ENCODE data around the gene MICA.
"Not testable (repeated sequence)": the region's sequence is repeated elsewhere in the genome, so short reads cannot be mapped to it uniquely, and the experiment has no call there.

Gene MICA

DNA sequence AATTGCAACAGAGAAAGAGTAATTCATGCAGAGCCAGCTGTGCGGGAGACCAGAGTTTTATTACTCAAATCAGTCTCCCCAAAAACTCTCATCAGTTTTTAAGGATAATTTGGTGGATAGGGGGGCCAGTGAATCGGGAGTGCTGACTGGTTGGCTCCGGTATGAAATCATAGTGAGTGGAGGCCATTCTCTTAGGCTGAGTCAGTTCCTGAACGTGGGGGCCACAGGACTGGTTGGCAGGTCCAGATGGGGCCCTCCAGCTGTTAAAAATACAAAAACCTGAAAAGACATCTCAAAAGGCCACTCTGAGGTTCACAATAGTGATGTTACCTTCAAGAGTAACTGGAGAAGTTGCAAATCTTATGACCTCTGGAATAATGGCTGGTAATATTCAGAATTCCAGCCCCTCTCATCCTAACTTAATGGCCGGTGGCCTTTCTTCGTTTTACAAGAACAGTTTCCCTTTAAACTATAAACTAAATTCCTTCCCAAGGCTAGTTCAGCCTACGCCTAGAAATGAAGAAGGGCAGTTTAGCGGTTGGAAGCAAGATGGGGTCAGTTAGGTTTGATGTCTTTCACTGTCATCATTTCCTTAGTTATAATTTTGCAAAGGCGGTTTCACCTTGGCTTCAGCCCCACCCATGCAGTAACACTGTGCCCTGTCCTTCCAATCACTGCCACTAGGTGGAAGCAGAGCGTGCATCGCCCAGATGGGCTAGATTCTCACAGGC lies 6.8 kb upstream of the MICA start:
- H3K4me1 ChIP-seq: no peaks in the 10 kb centered on the region
- TF ChIP-seq, protein P1, sequence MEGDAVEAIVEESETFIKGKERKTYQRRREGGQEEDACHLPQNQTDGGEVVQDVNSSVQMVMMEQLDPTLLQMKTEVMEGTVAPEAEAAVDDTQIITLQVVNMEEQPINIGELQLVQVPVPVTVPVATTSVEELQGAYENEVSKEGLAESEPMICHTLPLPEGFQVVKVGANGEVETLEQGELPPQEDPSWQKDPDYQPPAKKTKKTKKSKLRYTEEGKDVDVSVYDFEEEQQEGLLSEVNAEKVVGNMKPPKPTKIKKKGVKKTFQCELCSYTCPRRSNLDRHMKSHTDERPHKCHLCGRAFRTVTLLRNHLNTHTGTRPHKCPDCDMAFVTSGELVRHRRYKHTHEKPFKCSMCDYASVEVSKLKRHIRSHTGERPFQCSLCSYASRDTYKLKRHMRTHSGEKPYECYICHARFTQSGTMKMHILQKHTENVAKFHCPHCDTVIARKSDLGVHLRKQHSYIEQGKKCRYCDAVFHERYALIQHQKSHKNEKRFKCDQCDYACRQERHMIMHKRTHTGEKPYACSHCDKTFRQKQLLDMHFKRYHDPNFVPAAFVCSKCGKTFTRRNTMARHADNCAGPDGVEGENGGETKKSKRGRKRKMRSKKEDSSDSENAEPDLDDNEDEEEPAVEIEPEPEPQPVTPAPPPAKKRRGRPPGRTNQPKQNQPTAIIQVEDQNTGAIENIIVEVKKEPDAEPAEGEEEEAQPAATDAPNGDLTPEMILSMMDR (IDR thresholded peaks at IDR 0.05; ENCODE audit: low read depth, low read length): peak; percentile 88
- no peak overlapping the region for H3K4me3 ChIP-seq (ENCODE audit: low read depth, low read length)
- no peaks in the 10 kb centered on the region for H3K9me3 ChIP-seq
- no peaks in the 10 kb centered on the region for H3K36me3 ChIP-seq
- DNase-seq: peak; percentile 75
- peaks cover 48% of the 10 kb centered on the region for H3K27me3 ChIP-seq

DNA sequence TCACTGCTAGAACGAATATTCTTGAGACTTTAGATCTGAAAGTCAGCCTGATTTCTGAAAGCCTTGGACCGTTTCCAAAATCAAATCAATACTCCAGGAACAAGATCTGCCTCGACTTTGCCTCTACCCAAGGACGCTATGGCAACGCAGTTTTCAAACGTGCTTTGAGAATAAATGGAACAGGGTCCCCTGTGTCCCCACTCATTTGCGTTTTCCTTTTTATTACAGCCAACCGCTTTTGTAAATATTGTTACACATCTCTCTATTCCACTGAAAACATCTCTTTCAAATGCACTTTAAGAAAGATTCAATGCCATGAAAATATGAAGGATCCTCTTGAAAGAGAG lies 6.3 kb upstream of the MICA start:
- not testable (repeated sequence) for H3K4me1 ChIP-seq; H3K9me3 ChIP-seq; H3K36me3 ChIP-seq; H3K4me3 ChIP-seq (ENCODE audit: low read depth, low read length); DNase-seq
- peaks cover 53% of the 10 kb centered on the region for H3K27me3 ChIP-seq

DNA sequence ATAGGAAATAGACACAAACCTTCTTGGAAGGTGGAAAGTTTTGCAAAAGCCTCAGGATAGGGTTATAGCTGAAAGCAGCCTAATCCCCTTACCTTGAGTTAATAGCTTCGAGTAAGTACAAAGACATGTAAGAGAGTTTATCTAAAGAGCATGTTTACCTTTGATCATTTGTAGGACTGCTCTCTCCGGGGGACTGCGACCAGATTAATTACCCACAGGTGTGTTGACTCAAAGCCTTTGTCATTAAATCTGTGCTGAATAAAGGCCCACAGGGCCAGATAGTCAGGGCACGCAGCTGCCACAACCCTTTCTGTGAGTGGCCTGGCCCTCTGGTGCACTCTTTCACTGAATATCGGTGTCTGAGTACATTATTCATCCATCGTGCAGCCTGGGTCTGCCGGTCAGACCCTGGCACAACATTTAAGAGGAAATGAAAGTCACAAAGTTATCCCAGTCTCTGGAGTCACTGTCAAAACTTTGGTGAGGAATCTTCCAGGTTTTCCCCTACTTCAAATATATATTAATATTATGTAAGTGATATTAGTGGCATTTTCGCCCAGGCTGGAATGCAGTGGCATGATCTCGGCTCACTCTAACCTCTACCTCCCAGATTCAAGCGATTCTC lies 5.4 kb upstream of the MICA start:
- no peak for DNase-seq
- TF ChIP-seq, protein P1 (IDR thresholded peaks at IDR 0.05; ENCODE audit: low read depth, low read length): no peak
- H3K27me3 ChIP-seq: peaks cover 57% of the 10 kb centered on the region
- H3K36me3 ChIP-seq: no peaks in the 10 kb centered on the region
- no peak overlapping the region for H3K4me3 ChIP-seq (ENCODE audit: low read depth, low read length)
- H3K9me3 ChIP-seq: no peaks in the 10 kb centered on the region
- no peaks in the 10 kb centered on the region for H3K4me1 ChIP-seq

DNA sequence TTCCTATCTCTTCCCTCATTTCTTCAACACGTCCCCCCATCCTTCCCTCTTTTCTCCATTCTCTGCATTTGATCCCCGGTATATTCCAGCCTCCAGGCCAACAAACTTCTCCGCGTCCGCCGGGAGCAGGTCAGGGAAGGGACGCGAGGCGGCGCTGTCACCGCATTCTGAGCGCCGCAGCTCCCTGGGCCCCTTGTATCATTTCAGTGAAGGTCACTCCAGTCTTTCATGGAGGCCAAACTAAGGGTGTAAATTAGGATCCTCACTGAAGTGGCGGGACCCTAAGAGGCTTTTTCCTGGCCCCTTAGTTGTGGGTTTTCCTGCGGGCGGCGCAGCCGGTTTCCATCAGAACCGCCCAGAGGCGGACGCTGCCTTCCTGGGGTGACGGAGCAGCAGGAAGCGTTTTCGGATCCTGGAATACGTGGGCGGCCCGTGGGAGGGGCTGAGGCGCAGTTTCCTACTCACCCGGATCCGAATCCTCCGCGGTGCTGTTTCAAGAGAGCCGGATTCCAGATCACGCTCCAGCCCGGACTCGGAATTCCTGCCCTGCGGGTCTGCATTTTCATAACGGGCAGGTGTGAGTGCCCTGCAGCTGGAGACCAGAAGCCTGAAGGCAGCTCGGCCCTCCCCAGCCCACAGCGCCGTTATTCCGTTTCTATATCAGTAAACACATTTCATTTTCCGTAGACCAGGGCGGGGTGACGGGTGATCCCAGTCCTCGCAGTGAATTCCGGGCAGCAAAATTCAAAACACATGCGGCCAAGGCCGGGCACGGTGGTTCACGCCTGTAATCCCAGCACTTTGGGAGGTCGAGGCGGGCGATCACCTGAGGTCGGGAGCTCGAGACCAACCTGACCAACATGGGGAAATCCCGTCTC lies 3.6 kb upstream of the MICA start:
- peaks cover 62% of the 10 kb centered on the region for H3K27me3 ChIP-seq
- no peaks in the 10 kb centered on the region for H3K4me1 ChIP-seq
- H3K9me3 ChIP-seq: no peaks in the 10 kb centered on the region

DNA sequence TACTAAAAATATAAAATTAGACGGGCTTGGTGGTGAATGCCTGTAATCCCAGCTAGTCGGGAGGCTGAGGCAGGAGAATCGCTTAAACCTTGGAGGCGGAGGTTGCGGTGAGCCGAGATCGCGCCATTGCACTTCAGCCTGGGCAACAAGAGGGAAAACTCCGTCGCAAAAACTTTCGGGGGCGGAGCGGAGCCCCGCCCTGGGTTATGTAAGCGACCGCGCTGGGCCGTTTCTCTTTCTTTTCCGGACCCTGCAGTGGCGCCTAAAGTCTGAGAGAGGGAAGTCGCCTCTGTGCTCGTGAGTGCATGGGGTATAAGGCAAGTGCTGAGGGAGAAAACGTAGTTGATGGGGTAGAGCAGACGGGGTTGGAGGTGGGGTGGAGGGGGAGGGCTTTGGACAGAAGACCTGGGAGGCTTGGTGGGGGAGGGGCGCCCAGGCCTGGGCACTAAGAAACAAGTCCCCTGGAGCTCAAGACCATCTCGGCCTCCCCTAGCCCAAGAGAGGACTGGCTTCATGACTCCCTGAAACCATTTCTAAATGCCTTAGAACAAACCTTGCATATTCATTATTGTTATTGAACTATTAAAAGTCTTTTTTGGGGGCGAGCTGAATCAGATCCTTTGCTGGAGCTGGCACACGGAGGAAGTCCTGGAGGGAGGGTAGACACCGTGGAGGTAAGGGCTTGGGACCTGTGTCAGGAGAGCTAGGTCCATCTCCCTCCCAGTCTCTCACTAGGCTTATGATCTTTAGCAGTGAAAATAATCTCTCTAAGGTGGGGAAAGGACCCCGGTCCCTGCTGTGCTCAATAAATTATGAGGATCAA lies 2.7 kb upstream of the MICA start:
- no peak overlapping the region; the same call in 1 of the 2 replicates for H3K4me3 ChIP-seq (ENCODE audit: low read depth, low read length)
- no peak for DNase-seq
- no peaks in the 10 kb centered on the region for H3K4me1 ChIP-seq
- H3K36me3 ChIP-seq: no peaks in the 10 kb centered on the region
- H3K27me3 ChIP-seq: peaks cover 62% of the 10 kb centered on the region
- TF ChIP-seq, protein P1 (IDR thresholded peaks at IDR 0.05; ENCODE audit: low read depth, low read length): no peak
- H3K9me3 ChIP-seq: no peaks in the 10 kb centered on the region

More for the DNA sequence above, 3.6 kb upstream of the MICA start:
- Histone ChIP-seq H3K4me3 (ENCODE audit: low read depth, low read length) (peak overlapping the region; percentile 65), H3K36me3 (no peaks in the 10 kb centered on the region)
- DNase-seq: peak; percentile 57
- TF ChIP-seq, protein P1 (IDR thresholded peaks at IDR 0.05; ENCODE audit: low read depth, low read length): peak; percentile 84

DNA sequence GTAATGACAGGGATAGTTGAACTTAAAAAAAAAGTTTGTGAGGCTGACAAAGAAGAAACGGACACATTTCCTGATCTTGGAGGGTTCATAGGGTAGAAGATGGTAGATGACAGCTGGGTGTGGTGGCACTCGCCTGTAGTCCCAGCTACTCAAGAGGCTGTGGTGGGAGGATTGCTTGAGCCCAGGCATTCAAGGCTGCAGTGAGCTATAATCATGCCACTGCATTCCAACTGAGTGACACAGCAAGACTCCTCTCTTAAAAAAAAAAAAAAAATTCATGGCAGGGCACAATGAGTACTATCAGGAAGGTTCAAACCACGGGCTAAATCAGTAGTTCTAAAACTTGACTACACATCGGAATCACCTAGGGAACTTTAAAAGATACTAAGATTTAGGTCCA lies 2.0 kb upstream of the MICA start:
- Histone ChIP-seq H3K4me3 (ENCODE audit: low read depth, low read length) (no peak overlapping the region), H3K36me3 (no peaks in the 10 kb centered on the region), H3K27me3 (peaks cover 66% of the 10 kb centered on the region), H3K9me3 (no peaks in the 10 kb centered on the region), H3K4me1 (no peaks in the 10 kb centered on the region)
- no peak for DNase-seq
- TF ChIP-seq, protein P1 (IDR thresholded peaks at IDR 0.05; ENCODE audit: low read depth, low read length): no peak

Data from BE2C (cell line).